ENCODE data around the gene ADAMTSL2. TPM values are rescaled to one million over a fixed set of nuclear protein-coding genes. Genes with fewer than 3 reads are reported as not detected.

The ADAMTSL2 gene
- total RNA-seq, 1 experiment from 2014 or later: not detected

- no peak for DNase-seq (ENCODE audit: low read depth)
Measured at GRCh38 chr9:133571896-133572595, 37.5 kb downstream of the ADAMTSL2 start.

GRCh38 chr9:133572821-133573361 lies 38.4 kb downstream of the ADAMTSL2 start:
- no peak for DNase-seq (ENCODE audit: low read depth)

GRCh38 chr9:133573791-133574515 lies 39.4 kb downstream of the ADAMTSL2 start:
- no peak for DNase-seq (ENCODE audit: low read depth)

- DNase-seq (ENCODE audit: low read depth): no peak
Measured at GRCh38 chr9:133574771-133575170, 40.3 kb downstream of the ADAMTSL2 start.

GRCh38 chr9:133575186-133576030 lies 40.9 kb downstream of the ADAMTSL2 start:
- DNase-seq (ENCODE audit: low read depth): no peak

GRCh38 chr9:133576031-133576874 lies 41.7 kb downstream of the ADAMTSL2 start:
- no peak for DNase-seq (ENCODE audit: low read depth)

GRCh38 chr9:133576875-133577736 lies 42.6 kb downstream of the ADAMTSL2 start:
- DNase-seq (ENCODE audit: low read depth): no peak

- no peak for DNase-seq (ENCODE audit: low read depth)
Measured at GRCh38 chr9:133577737-133578112, 43.2 kb downstream of the ADAMTSL2 start.

- DNase-seq (ENCODE audit: low read depth): no peak
Measured at GRCh38 chr9:133578524-133579441, 44.3 kb downstream of the ADAMTSL2 start.

- DNase-seq (ENCODE audit: low read depth): no peak
Measured at GRCh38 chr9:133579601-133580418, 45.3 kb downstream of the ADAMTSL2 start.

- no peak for DNase-seq (ENCODE audit: low read depth)
Measured at GRCh38 chr9:133580419-133580738, 45.9 kb downstream of the ADAMTSL2 start.

- no peak for DNase-seq (ENCODE audit: low read depth)
Measured at GRCh38 chr9:133581011-133581410, 46.5 kb downstream of the ADAMTSL2 start.

GRCh38 chr9:133581513-133582343 lies 47.2 kb downstream of the ADAMTSL2 start:
- no peak for DNase-seq (ENCODE audit: low read depth)

GRCh38 chr9:133582501-133583045 lies 48.1 kb downstream of the ADAMTSL2 start:
- DNase-seq (ENCODE audit: low read depth): no peak

GRCh38 chr9:133583111-133583510 lies 48.6 kb downstream of the ADAMTSL2 start:
- DNase-seq (ENCODE audit: low read depth): no peak

GRCh38 chr9:133583586-133583985 lies 49.1 kb downstream of the ADAMTSL2 start:
- no peak for DNase-seq (ENCODE audit: low read depth)

- DNase-seq (ENCODE audit: low read depth): no peak
Measured at GRCh38 chr9:133584167-133584558, 49.7 kb downstream of the ADAMTSL2 start.
